Chondrocyte (in vitro differentiated cells): ENCODE data around the gene NPIPB2. TPM values are rescaled to one million over a fixed set of nuclear protein-coding genes. Genes with fewer than 3 reads are reported as not detected.
A peak's percentile ranks its signal among the peaks of the same experiment; 100 is the strongest.
"Not testable (repeated sequence)": the region's sequence is repeated elsewhere in the genome, so short reads cannot be mapped to it uniquely, and the experiment has no call there.

Experiments used
- DNase-seq: peaks from one replicate; pipeline ENCODE4 v3.0.0; 2021; ENCODE audit warnings: mixed read lengths, low spot score
- H3K27ac Mint-ChIP-seq: one replicate; pipeline ENCODE4 v1.8.0; 2021; ENCODE audit warnings: mild to moderate bottlenecking, moderate library complexity, mixed read lengths; ENCODE audit not compliant: unreplicated experiment
- H3K27me3 Mint-ChIP-seq: 2 replicates; pipeline ENCODE4 v1.8.0; 2021; ENCODE audit warnings: low read depth, mixed read lengths
- H3K36me3 Mint-ChIP-seq: 2 replicates; pipeline ENCODE4 v1.8.0; 2021; ENCODE audit warnings: low read depth, mixed read lengths
- H3K4me1 Mint-ChIP-seq: 2 replicates; pipeline ENCODE4 v1.8.0; 2021; ENCODE audit warnings: low read depth, mild to moderate bottlenecking, mixed read lengths
- H3K4me3 Mint-ChIP-seq: one replicate; pipeline ENCODE4 v1.8.0; 2021; ENCODE audit warnings: mild to moderate bottlenecking, moderate library complexity, mixed read lengths; ENCODE audit not compliant: unreplicated experiment
- H3K9me3 Mint-ChIP-seq: 2 replicates; pipeline ENCODE4 v1.8.0; 2021; ENCODE audit warnings: low read depth, mixed read lengths
- total RNA-seq: library from RNA; stranded (reverse); gene quantifications from 3 replicates; pipeline ENCODE4 v1.2.1, GENCODE V29; 2021
- TF ChIP-seq, protein P1 (sequence below): fragments of 200-600 bp; sonication (generic); IDR thresholded peaks from 2 replicates; pipeline ENCODE4 v1.5.0; 2021; ENCODE audit warnings: antibody characterized with exemption, mild to moderate bottlenecking, moderate library complexity

NPIPB2 gene
- total RNA-seq, 1 donor from 2014 or later, result 6.2 TPM

DNA sequence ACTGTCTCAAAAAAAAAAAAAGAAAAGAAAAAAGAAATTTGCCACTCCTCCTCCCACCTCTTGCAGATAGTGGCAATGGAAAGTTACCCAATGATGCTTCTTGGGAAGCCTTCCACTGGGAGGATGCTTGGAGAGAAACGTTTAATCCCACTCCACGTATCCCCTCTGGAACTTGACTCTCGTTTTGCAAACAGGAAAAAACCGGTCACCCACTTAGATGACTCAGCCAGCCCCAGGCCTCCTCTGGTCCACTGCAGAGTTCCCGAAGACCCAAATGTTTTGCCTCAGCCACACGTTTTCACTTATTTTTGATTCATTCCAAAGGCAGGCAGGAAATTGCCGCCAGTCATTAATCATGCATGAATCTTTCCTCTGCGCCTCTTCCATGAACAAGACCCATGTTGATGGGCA, 13.9 kb upstream of the NPIPB2 start:
- TF ChIP-seq, protein P1, sequence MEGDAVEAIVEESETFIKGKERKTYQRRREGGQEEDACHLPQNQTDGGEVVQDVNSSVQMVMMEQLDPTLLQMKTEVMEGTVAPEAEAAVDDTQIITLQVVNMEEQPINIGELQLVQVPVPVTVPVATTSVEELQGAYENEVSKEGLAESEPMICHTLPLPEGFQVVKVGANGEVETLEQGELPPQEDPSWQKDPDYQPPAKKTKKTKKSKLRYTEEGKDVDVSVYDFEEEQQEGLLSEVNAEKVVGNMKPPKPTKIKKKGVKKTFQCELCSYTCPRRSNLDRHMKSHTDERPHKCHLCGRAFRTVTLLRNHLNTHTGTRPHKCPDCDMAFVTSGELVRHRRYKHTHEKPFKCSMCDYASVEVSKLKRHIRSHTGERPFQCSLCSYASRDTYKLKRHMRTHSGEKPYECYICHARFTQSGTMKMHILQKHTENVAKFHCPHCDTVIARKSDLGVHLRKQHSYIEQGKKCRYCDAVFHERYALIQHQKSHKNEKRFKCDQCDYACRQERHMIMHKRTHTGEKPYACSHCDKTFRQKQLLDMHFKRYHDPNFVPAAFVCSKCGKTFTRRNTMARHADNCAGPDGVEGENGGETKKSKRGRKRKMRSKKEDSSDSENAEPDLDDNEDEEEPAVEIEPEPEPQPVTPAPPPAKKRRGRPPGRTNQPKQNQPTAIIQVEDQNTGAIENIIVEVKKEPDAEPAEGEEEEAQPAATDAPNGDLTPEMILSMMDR, result no peak
- Mint-ChIP-seq H3K36me3 (no peaks in the 10 kb centered on the region), H3K4me3 (no peak overlapping the region), H3K9me3 (no peaks in the 10 kb centered on the region), H3K27ac (peak overlapping the region; percentile 59), H3K4me1 (peaks cover 11% of the 10 kb centered on the region), H3K27me3 (no peaks in the 10 kb centered on the region)
- no peak for DNase-seq

DNA sequence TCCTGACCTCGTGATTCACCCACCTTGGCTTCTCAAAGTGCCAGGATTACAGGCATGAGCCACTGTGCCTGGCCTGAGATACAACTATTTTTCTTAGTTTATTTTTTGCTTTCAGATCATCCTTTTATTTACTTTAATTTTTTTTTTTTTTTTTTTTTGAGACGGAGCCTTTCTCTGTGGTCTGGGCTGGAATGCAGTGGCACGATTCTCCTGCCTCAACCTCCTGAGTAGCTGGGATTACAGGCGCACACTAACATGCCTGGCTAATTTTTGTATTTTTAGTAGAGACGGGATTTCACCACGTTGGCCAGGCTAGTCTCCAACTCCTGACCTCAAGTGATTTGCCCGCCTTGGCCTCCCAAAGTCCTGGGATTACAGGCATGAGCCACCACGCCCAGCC, 11.7 kb upstream of the NPIPB2 start:
- DNase-seq, H3K4me3 Mint-ChIP-seq, H3K27me3 Mint-ChIP-seq, H3K27ac Mint-ChIP-seq, H3K36me3 Mint-ChIP-seq, H3K9me3 Mint-ChIP-seq: not testable (repeated sequence)
- peaks cover 11% of the 10 kb centered on the region for H3K4me1 Mint-ChIP-seq

DNA sequence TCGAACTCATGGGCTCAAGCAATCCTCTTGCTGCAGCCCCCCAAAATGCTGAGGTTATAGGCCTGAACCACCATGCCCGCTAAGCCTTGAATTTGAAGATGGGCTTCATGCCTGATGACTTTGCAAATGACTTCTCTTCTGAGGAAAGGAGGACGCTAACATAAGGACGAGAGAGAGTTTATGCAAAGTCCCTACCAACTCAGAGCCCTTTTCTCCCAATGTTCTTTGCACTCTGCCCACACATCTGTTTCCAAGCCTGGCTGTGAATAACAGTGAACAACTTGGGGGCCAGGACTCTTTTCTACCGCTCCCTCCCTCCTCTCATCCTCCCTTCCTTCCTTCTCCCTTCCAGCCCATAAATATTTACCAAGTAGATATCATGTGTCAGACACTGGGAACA, 8.5 kb upstream of the NPIPB2 start:
- Mint-ChIP-seq H3K27me3 (no peaks in the 10 kb centered on the region), H3K36me3 (no peaks in the 10 kb centered on the region), H3K27ac (no peak overlapping the region), H3K9me3 (no peaks in the 10 kb centered on the region), H3K4me3 (no peak overlapping the region), H3K4me1 (no peaks in the 10 kb centered on the region)
- DNase-seq, result no peak
- TF ChIP-seq, protein P1, result no peak

DNA sequence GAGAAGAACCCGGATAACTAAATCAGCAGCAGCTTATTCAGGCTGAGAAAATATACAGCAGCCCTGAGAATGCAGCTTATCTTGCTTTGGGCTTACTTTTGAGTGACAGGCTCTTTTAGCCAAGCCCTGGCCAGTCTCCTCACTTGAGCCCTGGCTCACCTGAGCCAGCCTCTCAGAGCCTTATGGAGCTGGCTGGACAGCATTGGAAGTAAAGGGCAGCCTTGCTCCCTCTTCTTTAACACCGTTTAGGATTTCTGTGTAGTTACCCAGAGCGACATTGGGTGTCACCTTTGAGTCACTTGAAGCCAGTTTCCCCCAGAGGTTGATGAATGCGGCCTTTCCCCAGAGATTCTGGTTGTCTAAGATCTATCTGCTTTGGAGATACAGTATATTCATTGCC, 7.7 kb upstream of the NPIPB2 start:
- Mint-ChIP-seq H3K36me3 (no peaks in the 10 kb centered on the region), H3K27me3 (no peaks in the 10 kb centered on the region), H3K9me3 (no peaks in the 10 kb centered on the region), H3K27ac (no peak overlapping the region), H3K4me1 (no peaks in the 10 kb centered on the region), H3K4me3 (no peak overlapping the region)
- DNase-seq, result no peak
- TF ChIP-seq, protein P1, result peak; percentile 80

DNA sequence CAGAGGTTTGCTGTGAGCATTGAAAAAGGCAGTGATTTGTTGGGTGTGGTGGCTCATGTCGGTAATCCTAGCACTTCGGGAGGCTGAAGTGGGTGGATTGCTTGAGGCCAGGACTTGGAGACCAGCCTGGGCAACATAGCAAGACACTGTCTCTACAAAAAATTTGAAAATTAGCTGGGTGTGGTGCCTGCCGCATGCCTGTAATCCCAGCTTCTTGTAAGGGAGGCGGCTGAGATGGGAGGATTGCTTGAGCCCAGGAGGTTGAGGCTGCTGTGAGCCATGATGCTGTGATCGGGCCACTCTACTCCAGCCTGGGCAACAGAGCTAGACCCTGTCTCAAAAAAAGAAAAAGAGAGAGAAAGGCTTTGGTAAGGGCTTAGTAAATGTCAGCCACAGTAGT, 7.0 kb upstream of the NPIPB2 start:
- H3K27ac Mint-ChIP-seq, result no peak overlapping the region
- H3K27me3 Mint-ChIP-seq, result no peaks in the 10 kb centered on the region
- DNase-seq, result no peak
- H3K36me3 Mint-ChIP-seq, result no peaks in the 10 kb centered on the region
- TF ChIP-seq, protein P1, result no peak
- H3K4me1 Mint-ChIP-seq, result no peaks in the 10 kb centered on the region
- no peaks in the 10 kb centered on the region for H3K9me3 Mint-ChIP-seq
- H3K4me3 Mint-ChIP-seq, result no peak overlapping the region

DNA sequence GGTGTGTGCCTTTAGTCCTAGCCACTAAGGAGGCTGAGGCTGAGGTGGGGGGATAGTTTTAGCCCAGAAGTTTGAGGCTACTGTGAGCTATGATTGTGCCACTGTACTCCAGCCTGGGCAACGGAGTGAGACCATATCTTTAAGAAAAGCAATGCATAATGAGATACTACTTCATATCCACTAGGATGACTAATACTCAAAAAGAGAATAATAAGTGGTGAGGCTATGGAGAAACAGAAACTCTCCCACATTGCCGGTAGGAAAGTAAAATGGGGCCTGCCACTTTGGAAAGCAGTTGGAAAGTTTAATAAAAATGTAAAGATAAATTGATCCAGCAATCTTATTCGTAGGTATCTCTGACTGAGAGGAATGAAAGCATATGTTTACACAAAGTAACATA, 4.6 kb upstream of the NPIPB2 start:
- TF ChIP-seq, protein P1, result no peak
- H3K9me3 Mint-ChIP-seq, result no peaks in the 10 kb centered on the region
- no peaks in the 10 kb centered on the region for H3K27me3 Mint-ChIP-seq
- DNase-seq, result no peak
- no peak overlapping the region for H3K4me3 Mint-ChIP-seq
- no peak overlapping the region for H3K27ac Mint-ChIP-seq
- no peaks in the 10 kb centered on the region for H3K36me3 Mint-ChIP-seq
- no peaks in the 10 kb centered on the region for H3K4me1 Mint-ChIP-seq

DNA sequence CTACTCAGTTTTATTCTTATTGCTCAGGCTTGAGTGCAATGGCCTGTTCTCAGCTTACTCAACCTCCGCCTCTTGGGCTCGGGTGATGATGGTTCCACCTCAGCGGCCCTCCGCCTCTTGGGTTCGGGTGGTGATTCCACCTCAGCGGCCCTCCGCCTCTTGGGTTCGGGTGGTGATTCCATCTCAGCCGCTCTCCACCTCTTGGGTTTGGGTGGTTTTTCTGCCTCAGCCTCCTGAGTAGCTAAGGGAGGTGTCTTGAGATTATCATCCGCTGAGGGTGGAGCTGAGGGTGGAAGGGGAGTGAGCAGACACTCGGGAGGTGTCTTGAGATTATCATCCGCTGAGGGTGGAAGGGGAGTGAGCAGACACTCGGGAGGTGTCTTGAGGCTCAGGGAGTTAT, 14.5 kb downstream of the NPIPB2 start:
- not testable (repeated sequence) for H3K27me3 Mint-ChIP-seq, H3K27ac Mint-ChIP-seq

DNA sequence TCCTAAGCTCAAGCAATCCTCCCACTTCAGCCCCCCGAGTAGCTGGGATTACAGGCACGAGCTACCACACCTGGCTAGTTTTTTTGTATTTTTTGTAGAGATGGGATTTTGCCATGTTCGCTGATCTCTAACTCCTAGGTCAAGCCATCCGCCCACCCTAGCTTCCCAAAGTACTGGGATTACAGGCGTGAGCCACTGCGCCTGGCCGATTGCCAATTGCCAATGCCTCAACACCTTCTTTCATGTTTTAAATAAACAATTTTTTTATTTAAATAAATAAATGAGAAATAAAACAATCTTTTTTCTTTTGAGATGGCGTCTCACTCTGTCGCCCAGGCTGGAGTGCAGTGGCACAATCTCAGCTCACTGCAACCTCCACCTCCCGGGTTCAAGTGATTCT, 17.8 kb downstream of the NPIPB2 start:
- H3K4me3 Mint-ChIP-seq, H3K4me1 Mint-ChIP-seq, H3K27me3 Mint-ChIP-seq, H3K27ac Mint-ChIP-seq, H3K9me3 Mint-ChIP-seq, H3K36me3 Mint-ChIP-seq, DNase-seq: not testable (repeated sequence)

More for the DNA sequence above, 14.5 kb downstream of the NPIPB2 start:
- H3K4me1 Mint-ChIP-seq, DNase-seq, H3K36me3 Mint-ChIP-seq, H3K4me3 Mint-ChIP-seq, H3K9me3 Mint-ChIP-seq: not testable (repeated sequence)
